Right lobe of liver (tissue), 4 donors: ENCODE results near the gene MARVELD3.

ENCODE experiments used
- CTCF ChIP-seq, 4 donors: fragments of 200-600 bp in 3 of 4; fragments of 450-650 bp in 1 of 4; IDR thresholded peaks; one replicate each; pipeline versions ENCODE4 v1.5.1 to v1.8.0; 2016 to 2022; ENCODE audit warnings: antibody characterized with exemption in 4 of 4, mild to moderate bottlenecking in 2 of 4
- POLR2A ChIP-seq: fragments of 450-650 bp; IDR thresholded peaks from one replicate; pipeline ENCODE4 v1.6.1; 2017; ENCODE audit warnings: antibody characterized with exemption, mild to moderate bottlenecking
- donor health status: DM: no; HTN: no; CAD: no.
- donor health status: DM: no; HTN: no; CAD: no.
- donor health status: DM: no; HTN: yes; CAD: no.

DNA sequence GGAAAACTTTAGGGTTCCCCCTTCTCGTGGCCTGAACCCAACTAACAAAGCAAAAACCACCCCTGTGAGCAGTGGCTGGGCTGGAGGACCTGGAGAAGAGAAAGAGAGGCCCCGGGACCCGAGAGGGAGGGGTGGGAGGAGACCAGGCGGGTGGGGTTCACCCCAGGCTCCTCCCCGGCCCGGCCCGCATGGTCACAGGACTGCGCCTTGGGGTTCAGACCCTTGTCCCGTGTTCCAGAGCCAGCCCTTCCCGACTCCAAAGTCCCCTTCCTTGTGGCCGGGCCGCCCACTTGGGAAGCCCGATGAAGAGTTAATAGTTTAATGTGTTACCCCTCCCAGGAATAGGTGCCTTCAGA is 852 bp downstream of the MARVELD3 start:
- TF ChIP-seq POLR2A, result no peak
- TF ChIP-seq CTCF (IDR thresholded peaks at IDR 0.05), result no peak
